Tibial nerve (tissue), 4 donors: ENCODE measurements around the gene IGFN1. TPM values are rescaled to one million over a fixed set of nuclear protein-coding genes. Genes with fewer than 3 reads are reported as not detected.

Experiments
- DNase-seq, 2 donors: peaks; one replicate each; pipeline ENCODE4 v3.0.0-alpha.2; 2019; ENCODE audit warnings: low spot score in 2 of 2
- H3K27ac ChIP-seq, 4 donors: fragments of 200-600 bp; sonication (generic) in 3 of 4; one replicate each; pipeline ENCODE4 v1.5.1; 2017 to 2019; ENCODE audit warnings: mild to moderate bottlenecking in 1 of 4
- H3K27me3 ChIP-seq, 2 donors: fragments of 200-600 bp; sonication (generic) in 1 of 2; one replicate each; pipeline versions ENCODE4 v1.5.1 to v1.6.0; 2017 to 2019
- H3K36me3 ChIP-seq, 3 donors: fragments of 200-600 bp; sonication (generic); one replicate each; pipeline ENCODE4 v1.5.1; 2018 to 2019
- H3K4me1 ChIP-seq, 4 donors: fragments of 200-600 bp; sonication (generic) in 3 of 4; one replicate each; pipeline ENCODE4 v1.5.1; 2017 to 2019
- H3K4me3 ChIP-seq, 4 donors: fragments of 200-600 bp; sonication (generic) in 3 of 4; one replicate each; pipeline ENCODE4 v1.5.1; 2017 to 2019; ENCODE audit warnings: mild to moderate bottlenecking in 1 of 4, moderate library complexity in 1 of 4
- H3K9me3 ChIP-seq, 4 donors: fragments of 200-600 bp; sonication (generic) in 3 of 4; one replicate each; pipeline ENCODE4 v1.5.1; 2017 to 2019
- CTCF ChIP-seq, 5 experiments: fragments of 200-600 bp in 3 of 5; fragments of 450-650 bp in 2 of 5; sonication (generic) in 3 of 5; IDR thresholded peaks; one replicate each; pipeline ENCODE4 v1.5.1; 2016 to 2019; ENCODE audit warnings: antibody characterized with exemption in 5 of 5, mild to moderate bottlenecking in 3 of 5, moderate library complexity in 2 of 5
- EP300 ChIP-seq, 2 donors: sonication (generic); formaldehyde crosslinking; IDR thresholded peaks; one replicate each; pipeline ENCODE4 v1.6.1; 2017; ENCODE audit warnings: antibody characterized with exemption in 2 of 2, mild to moderate bottlenecking in 1 of 2
- POLR2A ChIP-seq, 2 donors: fragments of 450-650 bp; IDR thresholded peaks; one replicate each; pipeline ENCODE4 v1.6.1; 2017; ENCODE audit warnings: antibody characterized with exemption in 2 of 2, mild to moderate bottlenecking in 2 of 2, moderate library complexity in 2 of 2
- WGBS, 2 donors: methylation state at CpG; one replicate each; pipeline ENCODE4 v1.1.5; 2018; 5-methylcytosine and 5-hydroxymethylcytosine counted together
- total RNA-seq, 4 donors: library from RNA; depleted of rRNA; stranded (reverse); fragments of >200 nt; gene quantifications; one replicate each; pipeline ENCODE4 v1.1.0, GENCODE V29; 2016

IGFN1 gene
- total RNA-seq, 4 donors from 2014 or later: not detected

DNA sequence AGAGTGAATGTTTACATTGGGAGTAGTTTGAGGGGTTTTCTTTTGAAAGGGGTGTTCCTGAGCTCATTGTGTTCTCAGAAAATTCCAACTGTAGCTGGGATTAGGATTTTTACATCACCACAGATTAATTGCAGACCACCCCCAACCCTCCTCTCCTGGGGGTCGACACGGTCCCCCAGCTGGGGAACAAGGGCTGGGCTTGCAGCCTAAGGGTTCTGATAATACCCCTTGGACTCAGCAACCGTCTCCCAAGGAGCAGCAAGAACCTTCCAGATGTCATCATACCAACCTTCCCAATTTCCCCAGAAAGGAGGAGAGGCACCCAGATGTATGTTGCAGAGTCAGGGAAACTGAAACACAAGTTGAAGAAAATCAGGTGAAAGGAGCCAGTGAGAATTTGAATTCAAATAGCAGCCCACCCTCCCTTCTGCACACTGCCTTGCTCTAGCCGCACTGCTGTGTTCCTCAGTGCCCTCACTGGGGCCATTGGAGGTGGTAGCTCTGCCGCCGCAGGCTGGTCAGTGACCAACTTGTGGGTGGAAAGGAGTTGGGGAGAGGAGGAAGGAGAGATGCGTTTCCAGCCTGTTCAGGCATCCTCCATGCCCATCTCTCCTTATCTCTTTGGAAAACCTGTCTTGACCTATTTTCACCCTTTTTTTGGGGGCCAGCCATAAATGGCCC lies 14.7 kb upstream of the IGFN1 start:
- no peak overlapping the region for H3K27ac ChIP-seq
- H3K27me3 ChIP-seq: no peaks in the 10 kb centered on the region
- H3K36me3 ChIP-seq: no peaks in the 10 kb centered on the region
- peaks cover 0 to 6% (median 3%) of the 10 kb centered on the region in 4 donors for H3K4me1 ChIP-seq
- DNase-seq: no peak
- no peak for TF ChIP-seq POLR2A (IDR thresholded peaks at IDR 0.05)
- TF ChIP-seq CTCF (IDR thresholded peaks at IDR 0.05): no peak
- no peak for TF ChIP-seq EP300 (IDR thresholded peaks at IDR 0.05)
- H3K9me3 ChIP-seq: no peaks in the 10 kb centered on the region
- 79 to 82% methylated on average over 7 of the region's 7 CpGs for WGBS, 2 donors
- H3K4me3 ChIP-seq: no peak overlapping the region

- Histone ChIP-seq H3K27me3 (no peaks in the 10 kb centered on the region), H3K4me3 (no peak overlapping the region), H3K4me1 (no peaks in the 10 kb centered on the region), H3K27ac (no peak overlapping the region), H3K36me3 (no peaks in the 10 kb centered on the region), H3K9me3 (no peaks in the 10 kb centered on the region)
- 54 to 80% methylated on average over 2 of the region's 2 CpGs for WGBS, 2 donors
- TF ChIP-seq EP300 (IDR thresholded peaks at IDR 0.05) (no peak), POLR2A (IDR thresholded peaks at IDR 0.05) (no peak), CTCF (IDR thresholded peaks at IDR 0.05) (no peak)
- no peak for DNase-seq
Observed at GRCh38 chr1:201176940-201177339, 13.7 kb upstream of the IGFN1 start.

- H3K4me1 ChIP-seq: no peaks in the 10 kb centered on the region
- H3K27me3 ChIP-seq: no peaks in the 10 kb centered on the region
- H3K36me3 ChIP-seq: no peaks in the 10 kb centered on the region
- DNase-seq: no peak
- TF ChIP-seq EP300 (IDR thresholded peaks at IDR 0.05) (no peak), POLR2A (IDR thresholded peaks at IDR 0.05) (no peak), CTCF (IDR thresholded peaks at IDR 0.05) (no peak)
- H3K4me3 ChIP-seq: no peak overlapping the region
- H3K9me3 ChIP-seq: no peaks in the 10 kb centered on the region
- 51 to 52% methylated on average over 3 of the region's 3 CpGs for WGBS, 2 donors
- H3K27ac ChIP-seq: no peak overlapping the region
Observed at GRCh38 chr1:201178718-201179117, 11.9 kb upstream of the IGFN1 start.

- no peak overlapping the region for H3K27ac ChIP-seq
- no peak for TF ChIP-seq CTCF (IDR thresholded peaks at IDR 0.05)
- no peak for TF ChIP-seq EP300 (IDR thresholded peaks at IDR 0.05)
- no peak for TF ChIP-seq POLR2A (IDR thresholded peaks at IDR 0.05)
- no peaks in the 10 kb centered on the region for H3K36me3 ChIP-seq
- H3K27me3 ChIP-seq: no peaks in the 10 kb centered on the region
- peaks cover 0 to 8% (median 0%) of the 10 kb centered on the region in 4 donors for H3K4me1 ChIP-seq
- no peak overlapping the region for H3K4me3 ChIP-seq
- DNase-seq: no peak
- WGBS, 2 donors: 28 to 45% methylated on average over 1 of the region's 1 CpG
- H3K9me3 ChIP-seq: no peaks in the 10 kb centered on the region
Observed at GRCh38 chr1:201180141-201180540, 10.5 kb upstream of the IGFN1 start.

- H3K27ac ChIP-seq: no peak overlapping the region
- DNase-seq: no peak
- no peaks in the 10 kb centered on the region for H3K27me3 ChIP-seq
- no peak overlapping the region for H3K4me3 ChIP-seq
- peaks cover 0 to 10% (median 0%) of the 10 kb centered on the region in 4 donors for H3K4me1 ChIP-seq
- no peaks in the 10 kb centered on the region for H3K36me3 ChIP-seq
- no peak for TF ChIP-seq EP300 (IDR thresholded peaks at IDR 0.05)
- no peak for TF ChIP-seq CTCF (IDR thresholded peaks at IDR 0.05)
- no peak for TF ChIP-seq POLR2A (IDR thresholded peaks at IDR 0.05)
- H3K9me3 ChIP-seq: no peaks in the 10 kb centered on the region
- WGBS, 2 donors: 88 to 93% methylated on average over 6 of the region's 6 CpGs
Observed at GRCh38 chr1:201180901-201181300, 9.7 kb upstream of the IGFN1 start.
